Measurements from ENCODE around the gene GGCX.

Gene GGCX

GRCh38 chr2:85539361-85540132, 21.7 kb downstream of the GGCX start:
- Histone ChIP-seq H3K27me3 (ENCODE audit: control insufficient read depth, insufficient read depth, low read length) (no peaks in the 10 kb centered on the region), H3K9me3 (ENCODE audit: control insufficient read depth, insufficient read depth, low read length) (no peaks in the 10 kb centered on the region), H3K4me1 (ENCODE audit: control insufficient read depth, insufficient read depth, low read length) (peaks cover 23% of the 10 kb centered on the region), H3K4me3 (ENCODE audit: low read depth, low read length) (peak overlapping the region; percentile 96), H3K27ac (ENCODE audit: low read depth, low read length) (peak overlapping the region; percentile 100), H3K9ac (ENCODE audit: low read depth, low read length) (peak overlapping the region; percentile 98), H3K36me3 (ENCODE audit: control insufficient read depth, insufficient read depth, low read length) (peaks cover 42% of the 10 kb centered on the region)

- H3K36me3 ChIP-seq (ENCODE audit: control insufficient read depth, insufficient read depth, low read length): peaks cover 34% of the 10 kb centered on the region
- H3K27me3 ChIP-seq (ENCODE audit: control insufficient read depth, insufficient read depth, low read length): no peaks in the 10 kb centered on the region
- no peaks in the 10 kb centered on the region for H3K9me3 ChIP-seq (ENCODE audit: control insufficient read depth, insufficient read depth, low read length)
- peak within 1 kb of the TSS; percentile 98 for H3K9ac ChIP-seq (ENCODE audit: low read depth, low read length)
- peaks cover 23% of the 10 kb centered on the region for H3K4me1 ChIP-seq (ENCODE audit: control insufficient read depth, insufficient read depth, low read length)
- peak within 1 kb of the TSS; percentile 96 for H3K4me3 ChIP-seq (ENCODE audit: low read depth, low read length)
- H3K27ac ChIP-seq (ENCODE audit: low read depth, low read length): peak within 1 kb of the TSS; percentile 100
Measured at GRCh38 chr2:85538507-85539360, 22.6 kb downstream of the GGCX start, which contains the start of gene MAT2A. Gene MAT2A (plus strand): TSS chr2:85539168. CDS start chr2:85539288, 120 bp downstream.

- H3K4me3 ChIP-seq (ENCODE audit: low read depth, low read length): peak overlapping the region; percentile 96
Measured at GRCh38 chr2:85537600-85538506, 23.4 kb downstream of the GGCX start.

DNA sequence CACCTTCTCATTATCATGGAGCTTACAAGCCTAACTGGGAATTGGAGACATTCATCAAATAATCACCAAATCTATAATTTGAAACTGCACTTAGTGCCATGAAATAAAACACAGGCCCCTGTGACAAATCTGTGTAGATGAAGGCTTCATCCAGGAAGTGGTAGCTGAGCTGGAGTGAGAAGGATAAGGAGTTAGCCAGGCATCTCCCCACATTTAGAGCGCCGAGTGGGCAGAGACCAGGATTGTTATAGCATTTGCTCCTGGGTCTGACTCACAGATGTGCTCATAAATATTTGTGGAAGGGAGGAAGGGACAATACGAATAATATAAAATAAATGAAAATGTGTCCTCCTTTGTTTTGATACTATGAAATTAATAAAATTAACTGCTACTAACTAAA, 24.8 kb downstream of the GGCX start:
- H3K4me3 ChIP-seq (ENCODE audit: low read depth, low read length): no peak overlapping the region
- H3K4me1 ChIP-seq (ENCODE audit: control insufficient read depth, insufficient read depth, low read length): peaks cover 16% of the 10 kb centered on the region
- peaks cover 11% of the 10 kb centered on the region for H3K36me3 ChIP-seq (ENCODE audit: control insufficient read depth, insufficient read depth, low read length)
- H3K27ac ChIP-seq (ENCODE audit: low read depth, low read length): no peak overlapping the region
- H3K9me3 ChIP-seq (ENCODE audit: control insufficient read depth, insufficient read depth, low read length): no peaks in the 10 kb centered on the region
- H3K9ac ChIP-seq (ENCODE audit: low read depth, low read length): no peak overlapping the region
- H3K27me3 ChIP-seq (ENCODE audit: control insufficient read depth, insufficient read depth, low read length): no peaks in the 10 kb centered on the region

More at GRCh38 chr2:85537600-85538506, 23.4 kb downstream of the GGCX start:
- no peaks in the 10 kb centered on the region for H3K27me3 ChIP-seq (ENCODE audit: control insufficient read depth, insufficient read depth, low read length)
- peak overlapping the region; percentile 100 for H3K27ac ChIP-seq (ENCODE audit: low read depth, low read length)
- peaks cover 23% of the 10 kb centered on the region for H3K4me1 ChIP-seq (ENCODE audit: control insufficient read depth, insufficient read depth, low read length)
- peaks cover 25% of the 10 kb centered on the region for H3K36me3 ChIP-seq (ENCODE audit: control insufficient read depth, insufficient read depth, low read length)
- no peaks in the 10 kb centered on the region for H3K9me3 ChIP-seq (ENCODE audit: control insufficient read depth, insufficient read depth, low read length)
- peak overlapping the region; percentile 98 for H3K9ac ChIP-seq (ENCODE audit: low read depth, low read length)

DNA sequence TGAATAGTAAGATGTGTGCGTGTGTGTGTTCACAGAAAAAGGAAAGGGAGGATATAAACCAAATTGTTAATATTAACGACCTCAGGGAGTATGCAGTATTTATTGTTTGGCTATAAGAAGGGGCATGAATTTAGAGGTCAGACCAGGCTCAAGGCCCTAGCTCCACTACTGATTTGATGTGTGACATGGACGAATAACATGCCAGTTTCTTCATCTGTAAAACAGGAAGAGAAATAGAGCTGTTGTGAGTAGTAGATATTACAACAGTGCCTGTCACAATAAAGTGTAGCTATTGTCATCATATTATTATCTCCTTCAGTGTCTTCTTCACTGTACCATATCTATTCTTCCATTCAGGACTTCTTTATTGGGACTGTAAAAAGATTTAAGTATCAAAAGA, 26.4 kb downstream of the GGCX start:
- no peaks in the 10 kb centered on the region for H3K9me3 ChIP-seq (ENCODE audit: control insufficient read depth, insufficient read depth, low read length)
- H3K27ac ChIP-seq (ENCODE audit: low read depth, low read length): no peak overlapping the region
- H3K4me1 ChIP-seq (ENCODE audit: control insufficient read depth, insufficient read depth, low read length): peaks cover 9% of the 10 kb centered on the region
- no peaks in the 10 kb centered on the region for H3K36me3 ChIP-seq (ENCODE audit: control insufficient read depth, insufficient read depth, low read length)
- H3K4me3 ChIP-seq (ENCODE audit: low read depth, low read length): no peak overlapping the region
- H3K27me3 ChIP-seq (ENCODE audit: control insufficient read depth, insufficient read depth, low read length): no peaks in the 10 kb centered on the region
- H3K9ac ChIP-seq (ENCODE audit: low read depth, low read length): no peak overlapping the region

DNA sequence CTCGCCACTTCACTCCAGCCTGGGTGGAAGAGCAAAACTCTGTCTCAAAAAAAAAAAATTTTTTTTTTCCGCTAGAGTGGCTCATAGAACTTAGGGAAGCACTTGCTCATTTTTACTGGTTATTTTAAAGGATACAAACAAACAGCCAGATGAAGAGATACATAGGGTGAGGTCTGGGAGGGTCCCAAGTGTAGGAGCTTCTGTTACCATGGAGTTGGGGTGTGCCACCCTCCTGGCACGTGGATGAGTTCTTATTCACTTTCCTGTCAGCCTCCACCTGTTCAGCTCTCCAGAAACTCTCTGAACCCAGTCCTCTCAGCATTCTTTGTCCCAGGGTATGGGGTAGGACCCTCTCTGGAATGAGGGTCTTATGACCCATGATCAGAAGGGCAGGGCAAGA, 27.2 kb downstream of the GGCX start:
- Histone ChIP-seq H3K36me3 (ENCODE audit: control insufficient read depth, insufficient read depth, low read length) (no peaks in the 10 kb centered on the region), H3K4me3 (ENCODE audit: low read depth, low read length) (no peak overlapping the region), H3K4me1 (ENCODE audit: control insufficient read depth, insufficient read depth, low read length) (peaks cover 9% of the 10 kb centered on the region), H3K9ac (ENCODE audit: low read depth, low read length) (no peak overlapping the region), H3K9me3 (ENCODE audit: control insufficient read depth, insufficient read depth, low read length) (no peaks in the 10 kb centered on the region), H3K27ac (ENCODE audit: low read depth, low read length) (no peak overlapping the region), H3K27me3 (ENCODE audit: control insufficient read depth, insufficient read depth, low read length) (no peaks in the 10 kb centered on the region)

DNA sequence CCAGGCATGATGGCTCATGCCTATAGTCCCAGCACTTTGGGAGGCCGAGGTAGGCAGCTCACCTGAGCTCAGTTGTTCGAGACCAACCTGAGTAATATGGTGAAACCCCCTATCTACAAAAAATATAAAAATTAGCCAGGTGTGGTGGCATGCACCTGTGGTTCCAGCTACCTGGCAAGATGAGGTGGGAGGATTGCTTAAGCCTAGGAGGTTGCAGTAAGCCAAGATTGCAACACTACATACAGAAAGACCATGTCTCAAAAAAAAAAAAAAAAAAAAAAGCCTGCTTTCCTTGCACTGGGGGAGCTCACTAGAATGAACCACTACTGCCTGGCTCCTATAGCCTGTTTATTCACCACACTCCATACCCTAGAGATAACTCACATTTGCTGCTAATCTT, 29.7 kb downstream of the GGCX start:
- H3K9me3 ChIP-seq (ENCODE audit: control insufficient read depth, insufficient read depth, low read length): no peaks in the 10 kb centered on the region
- H3K9ac ChIP-seq (ENCODE audit: low read depth, low read length): no peak overlapping the region
- H3K27ac ChIP-seq (ENCODE audit: low read depth, low read length): no peak overlapping the region
- H3K36me3 ChIP-seq (ENCODE audit: control insufficient read depth, insufficient read depth, low read length): no peaks in the 10 kb centered on the region
- H3K4me1 ChIP-seq (ENCODE audit: control insufficient read depth, insufficient read depth, low read length): no peaks in the 10 kb centered on the region
- H3K27me3 ChIP-seq (ENCODE audit: control insufficient read depth, insufficient read depth, low read length): no peaks in the 10 kb centered on the region
- no peak overlapping the region for H3K4me3 ChIP-seq (ENCODE audit: low read depth, low read length)

DNA sequence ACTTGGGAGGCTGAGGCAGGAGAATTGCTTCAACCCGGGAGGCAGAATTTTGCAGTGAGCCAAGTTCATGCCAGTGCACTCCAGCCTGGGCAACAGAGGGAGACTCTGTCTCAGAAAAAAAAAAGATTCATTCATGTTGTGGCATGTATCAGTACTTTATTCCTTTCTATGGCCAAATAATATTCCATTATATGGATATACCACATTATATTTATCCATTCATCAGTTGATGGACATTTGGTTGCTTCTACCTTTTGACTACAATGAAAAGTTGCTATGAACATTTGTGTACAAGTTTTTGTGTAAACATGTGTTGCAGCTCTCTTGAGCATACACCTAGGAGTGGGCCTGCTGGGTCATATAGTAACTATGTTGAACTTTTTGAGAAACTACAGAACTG, 31.5 kb downstream of the GGCX start:
- no peak overlapping the region for H3K4me3 ChIP-seq (ENCODE audit: low read depth, low read length)
- no peak overlapping the region for H3K27ac ChIP-seq (ENCODE audit: low read depth, low read length)
- H3K27me3 ChIP-seq (ENCODE audit: control insufficient read depth, insufficient read depth, low read length): no peaks in the 10 kb centered on the region
- peaks cover 9% of the 10 kb centered on the region for H3K4me1 ChIP-seq (ENCODE audit: control insufficient read depth, insufficient read depth, low read length)
- no peak overlapping the region for H3K9ac ChIP-seq (ENCODE audit: low read depth, low read length)
- H3K9me3 ChIP-seq (ENCODE audit: control insufficient read depth, insufficient read depth, low read length): no peaks in the 10 kb centered on the region
- H3K36me3 ChIP-seq (ENCODE audit: control insufficient read depth, insufficient read depth, low read length): no peaks in the 10 kb centered on the region

GRCh38 chr2:85528355-85528754, 32.9 kb downstream of the GGCX start:
- Histone ChIP-seq H3K4me1 (ENCODE audit: control insufficient read depth, insufficient read depth, low read length) (peaks cover 15% of the 10 kb centered on the region), H3K27me3 (ENCODE audit: control insufficient read depth, insufficient read depth, low read length) (no peaks in the 10 kb centered on the region), H3K27ac (ENCODE audit: low read depth, low read length) (no peak overlapping the region), H3K4me3 (ENCODE audit: low read depth, low read length) (no peak overlapping the region), H3K36me3 (ENCODE audit: control insufficient read depth, insufficient read depth, low read length) (no peaks in the 10 kb centered on the region), H3K9ac (ENCODE audit: low read depth, low read length) (no peak overlapping the region), H3K9me3 (ENCODE audit: control insufficient read depth, insufficient read depth, low read length) (no peaks in the 10 kb centered on the region)

DNA sequence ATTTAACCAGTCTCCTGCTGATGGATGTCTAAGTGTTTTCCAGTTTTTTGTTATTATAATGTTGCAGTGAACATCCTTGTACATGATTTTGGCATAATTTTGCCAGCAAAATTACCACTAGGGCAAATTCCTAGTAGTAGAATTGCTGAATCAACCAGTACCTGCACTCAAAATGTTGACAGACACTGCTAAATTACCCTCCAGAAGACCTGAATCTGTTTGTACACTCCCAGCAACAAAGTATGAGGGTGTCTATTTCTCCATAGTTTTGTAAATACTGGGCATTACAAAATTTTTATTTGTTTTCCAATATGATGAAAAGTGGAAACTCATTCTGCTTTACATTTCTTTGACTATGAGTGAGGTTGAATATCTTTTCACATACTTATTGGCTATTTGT, 33.5 kb downstream of the GGCX start:
- no peak overlapping the region for H3K9ac ChIP-seq (ENCODE audit: low read depth, low read length)
- H3K27me3 ChIP-seq (ENCODE audit: control insufficient read depth, insufficient read depth, low read length): no peaks in the 10 kb centered on the region
- H3K4me3 ChIP-seq (ENCODE audit: low read depth, low read length): no peak overlapping the region
- H3K27ac ChIP-seq (ENCODE audit: low read depth, low read length): no peak overlapping the region
- peaks cover 15% of the 10 kb centered on the region for H3K4me1 ChIP-seq (ENCODE audit: control insufficient read depth, insufficient read depth, low read length)
- no peaks in the 10 kb centered on the region for H3K36me3 ChIP-seq (ENCODE audit: control insufficient read depth, insufficient read depth, low read length)
- no peaks in the 10 kb centered on the region for H3K9me3 ChIP-seq (ENCODE audit: control insufficient read depth, insufficient read depth, low read length)
